ENCODE measurements around the gene FARP1. TPM values are rescaled to one million over a fixed set of nuclear protein-coding genes. Genes with fewer than 3 reads are reported as not detected.

The FARP1 gene
- total and polyA plus RNA-seq, 2 of the 8 experiments (the other 6 are each of a cell fraction or from before 2014, with no cell fraction given): 24.7 to 104 TPM

GRCh38 chr13:98438246-98439125 lies 295.6 kb downstream of the FARP1 start (continued):
- TF ChIP-seq CHD7 (IDR thresholded peaks at IDR 0.05; ENCODE audit: insufficient replicate concordance, low read length) (no peak), SUZ12 (IDR thresholded peaks at IDR 0.05; ENCODE audit: low read length) (no peak), ZNF274 (IDR thresholded peaks at IDR 0.05; ENCODE audit: borderline replicate concordance, extremely low read depth, low read length) (no peak), MAFK (IDR thresholded peaks at IDR 0.05; ENCODE audit: low read depth, low read length) (no peak), SP2 (IDR thresholded peaks at IDR 0.05; ENCODE audit: low read length) (no peak)
- TF ChIP-seq, protein P1, sequence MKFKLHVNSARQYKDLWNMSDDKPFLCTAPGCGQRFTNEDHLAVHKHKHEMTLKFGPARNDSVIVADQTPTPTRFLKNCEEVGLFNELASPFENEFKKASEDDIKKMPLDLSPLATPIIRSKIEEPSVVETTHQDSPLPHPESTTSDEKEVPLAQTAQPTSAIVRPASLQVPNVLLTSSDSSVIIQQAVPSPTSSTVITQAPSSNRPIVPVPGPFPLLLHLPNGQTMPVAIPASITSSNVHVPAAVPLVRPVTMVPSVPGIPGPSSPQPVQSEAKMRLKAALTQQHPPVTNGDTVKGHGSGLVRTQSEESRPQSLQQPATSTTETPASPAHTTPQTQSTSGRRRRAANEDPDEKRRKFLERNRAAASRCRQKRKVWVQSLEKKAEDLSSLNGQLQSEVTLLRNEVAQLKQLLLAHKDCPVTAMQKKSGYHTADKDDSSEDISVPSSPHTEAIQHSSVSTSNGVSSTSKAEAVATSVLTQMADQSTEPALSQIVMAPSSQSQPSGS (IDR thresholded peaks at IDR 0.05; ENCODE audit: low read length): no peak

Data from H1 (cell line).